A673 (cell line): Measurements from ENCODE around the gene P3H3. TPM values are rescaled to one million over a fixed set of nuclear protein-coding genes. Genes with fewer than 3 reads are reported as not detected.

Experiments used
- BruUV-seq: library from RNA; stranded (reverse); fragments of 400-500 nt; replicated peaks from 2 replicates; lab custom pipeline; 2021; lab: Mats Ljungman, UMichigan
- CTCF ChIA-PET: fragments of 300-600 bp; sonication (Branson Sonifier 250); formaldehyde crosslinking; loops from one replicate; lab custom pipeline; 2022; ENCODE audit warnings: antibody characterized with exemption; lab: Charles Lee
- POLR2A ChIA-PET: fragments of 300-600 bp; sonication (Branson Sonifier 250); formaldehyde crosslinking; loops from one replicate; lab custom pipeline; 2022; ENCODE audit warnings: antibody characterized with exemption; ENCODE audit not compliant: low non-redundant PET; lab: Charles Lee
- DNase-seq: peaks from one replicate; pipeline ENCODE4 v3.0.0-alpha.2; 2015; ENCODE audit warnings: low spot score
- H3K27ac ChIP-seq: fragments of 200-600 bp; sonication (generic); 2 replicates; pipeline ENCODE4 v1.5.1; 2016; ENCODE audit warnings: mixed run types, low read depth, mild to moderate bottlenecking, mixed read lengths, antibody characterized with exemption, low read length; ENCODE audit not compliant: poor library complexity, severe bottlenecking
- H3K27me3 ChIP-seq: fragments of 200-600 bp; sonication (generic); replicated peaks from 2 replicates; pipeline ENCODE4 v1.6.1; 2017; ENCODE audit warnings: mixed run types, low read depth, mild to moderate bottlenecking, mixed read lengths, antibody characterized with exemption, low read length; ENCODE audit not compliant: insufficient read depth, poor library complexity
- H3K36me3 ChIP-seq: fragments of 200-600 bp; sonication (generic); 2 replicates; pipeline ENCODE4 v1.6.1; 2016; ENCODE audit warnings: mixed run types, mild to moderate bottlenecking, mixed read lengths, antibody characterized with exemption, low read length; ENCODE audit not compliant: insufficient read depth, poor library complexity, severe bottlenecking
- H3K4me1 ChIP-seq: fragments of 200-600 bp; sonication (generic); 2 replicates; pipeline ENCODE4 v1.6.1; 2017; ENCODE audit warnings: mixed run types, mild to moderate bottlenecking, mixed read lengths, antibody characterized with exemption, low read length; ENCODE audit not compliant: insufficient read depth, poor library complexity, severe bottlenecking
- H3K4me3 ChIP-seq: fragments of 200-600 bp; sonication (generic); 2 replicates; pipeline ENCODE4 v1.5.1; 2016; ENCODE audit warnings: low read depth, mixed run types, mild to moderate bottlenecking, mixed read lengths, low read length; ENCODE audit not compliant: poor library complexity, severe bottlenecking
- H3K9me3 ChIP-seq: fragments of 200-600 bp; sonication (generic); 2 replicates; pipeline ENCODE4 v1.6.1; 2016; ENCODE audit warnings: mixed run types, low read depth, mild to moderate bottlenecking, mixed read lengths, antibody characterized with exemption, low read length; ENCODE audit not compliant: poor library complexity, severe bottlenecking
- CTCF ChIP-seq: fragments of 300-800, 200-600 bp; sonication (generic); conservative IDR thresholded peaks from 2 replicates; pipeline ENCODE4 v1.5.1; 2017; ENCODE audit warnings: low read depth, mild to moderate bottlenecking, antibody characterized with exemption, low read length, moderate library complexity, mixed read lengths
- EZH2 ChIP-seq: fragments of 200-600 bp; sonication (generic); IDR thresholded peaks from 2 replicates; pipeline ENCODE4 v1.6.1; 2017; ENCODE audit warnings: borderline replicate concordance, low read depth, mild to moderate bottlenecking, mixed read lengths, antibody characterized with exemption, low read length; ENCODE audit not compliant: poor library complexity, severe bottlenecking
- intact Hi-C: fragments of 100-400 bp; cut with micrococcal nuclease; formaldehyde crosslinking; loops from one replicate; pipeline ENCODE4 v1.10.0; 2022; ENCODE audit not compliant: unreplicated experiment
- total RNA-seq: library from RNA; stranded (reverse); gene quantifications from 2 replicates; pipeline ENCODE4 v1.2.3, GENCODE V29; 2021

The P3H3 gene
- total RNA-seq, 1 experiment from 2014 or later = 45.3 TPM

- H3K27ac ChIP-seq = no peak overlapping the region
- intact Hi-C loops = no loop called here
- H3K4me3 ChIP-seq = no peak overlapping the region
- DNase-seq = no peak
- no TSS peak for BruUV-seq
- H3K27me3 ChIP-seq = no peaks in the 10 kb centered on the region
- no peaks in the 10 kb centered on the region for H3K4me1 ChIP-seq
- POLR2A ChIA-PET = interaction anchor here (1.0 kb wide), 1 partner anchor 9 kb away, joined by 3 read pairs; no protein-coding TSS in a partner anchor
- no peaks in the 10 kb centered on the region for H3K9me3 ChIP-seq
- CTCF ChIA-PET = interaction anchor here (0.9 to 1.4 kb wide), 2 partner anchors 38 to 277 kb away, joined by 5 to 8 read pairs; partner anchors contain the start of gene SPSB2
- TF ChIP-seq EZH2 = no peak
- H3K36me3 ChIP-seq = peaks cover 66% of the 10 kb centered on the region
Measured at GRCh38 chr12:6834873-6835272, 6.7 kb downstream of the P3H3 start.

DNA sequence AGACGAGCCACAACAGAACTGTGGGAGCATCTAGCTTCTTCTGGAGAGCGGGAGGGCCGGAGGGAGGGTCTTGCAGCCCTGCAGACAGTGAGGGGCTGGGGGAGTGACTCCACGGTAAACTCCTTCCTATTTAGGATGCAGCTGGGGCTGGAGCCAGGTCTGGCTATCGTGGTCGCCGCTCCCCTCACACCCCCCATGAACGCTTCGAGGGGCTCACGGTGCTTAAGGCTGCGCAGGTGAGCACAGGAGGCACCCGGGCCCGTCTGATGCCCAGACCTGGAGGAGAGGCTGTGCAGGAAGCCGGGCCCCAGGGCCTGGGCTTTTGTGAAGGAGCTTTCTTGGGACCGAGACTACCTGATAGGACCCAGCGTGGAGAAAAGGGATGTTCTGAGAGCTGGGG, 8.6 kb downstream of the P3H3 start:
- no TSS peak for BruUV-seq
- intact Hi-C loops = no loop called here
- Histone ChIP-seq H3K4me3 (no peak overlapping the region), H3K27me3 (no peaks in the 10 kb centered on the region), H3K4me1 (no peaks in the 10 kb centered on the region), H3K27ac (no peak overlapping the region), H3K9me3 (no peaks in the 10 kb centered on the region), H3K36me3 (peaks cover 51% of the 10 kb centered on the region)
- TF ChIP-seq CTCF (no peak), EZH2 (no peak)
- ChIA-PET POLR2A (no interaction called here), CTCF (no interaction called here)
- DNase-seq = no peak

DNA sequence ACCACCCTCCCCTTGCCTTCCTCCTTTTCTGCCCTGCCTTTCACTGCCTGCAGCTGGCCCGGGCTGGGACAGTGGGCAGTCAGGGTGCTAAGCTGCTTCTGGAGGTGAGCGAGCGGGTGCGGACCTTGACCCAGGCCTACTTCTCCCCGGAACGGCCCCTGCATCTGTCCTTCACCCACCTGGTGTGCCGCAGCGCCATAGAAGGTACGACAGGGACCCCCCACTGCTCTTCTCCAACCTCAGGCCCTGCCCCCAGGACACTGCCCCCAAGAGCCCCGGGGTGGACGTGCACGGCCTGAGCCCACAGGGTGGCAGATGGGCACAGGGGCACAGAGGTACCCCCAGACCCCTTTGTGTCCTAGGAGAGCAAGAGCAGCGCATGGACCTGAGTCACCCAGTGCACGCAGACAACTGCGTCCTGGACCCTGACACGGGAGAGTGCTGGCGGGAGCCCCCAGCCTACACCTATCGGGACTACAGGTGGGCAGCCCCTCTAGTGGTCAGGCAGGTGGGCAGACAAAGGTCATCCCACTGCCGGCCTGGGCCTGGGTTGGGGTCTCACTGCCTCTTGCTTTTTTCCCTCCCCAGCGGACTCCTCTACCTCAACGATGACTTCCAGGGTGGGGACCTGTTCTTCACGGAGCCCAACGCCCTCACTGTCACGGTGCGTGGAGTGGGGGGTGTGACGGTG, 9.3 kb downstream of the P3H3 start:
- no peak overlapping the region for H3K4me3 ChIP-seq
- no peaks in the 10 kb centered on the region for H3K27me3 ChIP-seq
- POLR2A ChIA-PET = no interaction called here
- TF ChIP-seq CTCF (no peak), EZH2 (no peak)
- H3K9me3 ChIP-seq = no peaks in the 10 kb centered on the region
- no peak for DNase-seq
- CTCF ChIA-PET = no interaction called here
- no peaks in the 10 kb centered on the region for H3K4me1 ChIP-seq
- no TSS peak for BruUV-seq
- intact Hi-C loops = no loop called here
- no peak overlapping the region for H3K27ac ChIP-seq
- H3K36me3 ChIP-seq = peaks cover 45% of the 10 kb centered on the region
